Trophoblast cell (in vitro differentiated cells and primary cell): ENCODE measurements around the gene KCP.

Experiments
- DNase-seq, 2 donors: peaks; one replicate each; pipeline ENCODE4 v3.0.0-alpha.2; 2016
- H2AFZ ChIP-seq: 2 replicates; pipeline ENCODE4 v1.6.1; 2013; ENCODE audit warnings: low read length, moderate library complexity, mild to moderate bottlenecking; ENCODE audit not compliant: insufficient read depth, poor library complexity
- H2AK5ac ChIP-seq: 2 replicates; pipeline ENCODE4 v1.6.1; 2013; ENCODE audit warnings: mild to moderate bottlenecking, low read length
- H2BK120ac ChIP-seq: 2 replicates; pipeline ENCODE4 v1.6.1; 2013; ENCODE audit warnings: low read length, mild to moderate bottlenecking, moderate library complexity; ENCODE audit not compliant: insufficient read depth, poor library complexity
- H2BK12ac ChIP-seq: 2 replicates; pipeline ENCODE4 v1.6.1; 2013; ENCODE audit warnings: mild to moderate bottlenecking, low read length, moderate library complexity
- H2BK5ac ChIP-seq: 2 replicates; pipeline ENCODE4 v1.6.1; 2013; ENCODE audit warnings: low read length, low read depth, moderate library complexity, mild to moderate bottlenecking; ENCODE audit not compliant: poor library complexity
- H3K14ac ChIP-seq: 2 replicates; pipeline ENCODE4 v1.6.1; 2013; ENCODE audit warnings: mild to moderate bottlenecking, low read length
- H3K18ac ChIP-seq: 2 replicates; pipeline ENCODE4 v1.6.1; 2013; ENCODE audit warnings: mild to moderate bottlenecking, low read length
- H3K23ac ChIP-seq: 2 replicates; pipeline ENCODE4 v1.6.1; 2013; ENCODE audit warnings: low read length
- H3K27ac ChIP-seq: 2 replicates; pipeline ENCODE4 v1.5.1; 2013; ENCODE audit warnings: low read depth, mild to moderate bottlenecking, inconsistent platforms, low read length, moderate library complexity
- H3K27me3 ChIP-seq: 2 replicates; pipeline ENCODE4 v1.6.1; 2013; ENCODE audit warnings: inconsistent platforms, mild to moderate bottlenecking, low read length, moderate library complexity; ENCODE audit not compliant: insufficient read depth
- H3K36me3 ChIP-seq, 2 experiments: 1 replicate in 1 of 2; 2 replicates in 1 of 2; pipeline ENCODE4 v1.6.1; 2013; ENCODE audit warnings: low read length in 2 of 2, mild to moderate bottlenecking in 2 of 2, moderate library complexity in 1 of 2; ENCODE audit not compliant: insufficient read depth in 2 of 2, control insufficient read depth in 1 of 2
- H3K4ac ChIP-seq: 2 replicates; pipeline ENCODE4 v1.6.1; 2013; ENCODE audit warnings: low read depth, mild to moderate bottlenecking, low read length, moderate library complexity
- H3K4me1 ChIP-seq, 2 experiments: 1 replicate in 1 of 2; 2 replicates in 1 of 2; pipeline ENCODE4 v1.6.1; 2013; ENCODE audit warnings: low read length in 2 of 2, mild to moderate bottlenecking in 2 of 2, moderate library complexity in 1 of 2; ENCODE audit not compliant: insufficient read depth in 2 of 2, control insufficient read depth in 1 of 2
- H3K4me2 ChIP-seq: 2 replicates; pipeline ENCODE4 v1.6.1; 2013; ENCODE audit warnings: inconsistent platforms, mild to moderate bottlenecking, low read length, moderate library complexity
- H3K4me3 ChIP-seq: 2 replicates; pipeline ENCODE4 v1.5.1; 2013; ENCODE audit warnings: mild to moderate bottlenecking, low read depth, low read length, inconsistent platforms
- H3K79me1 ChIP-seq: one replicate; pipeline ENCODE4 v1.6.1; 2013; ENCODE audit warnings: low read length
- H3K79me2 ChIP-seq: 2 replicates; pipeline ENCODE4 v1.6.1; 2013; ENCODE audit warnings: low read length, mild to moderate bottlenecking; ENCODE audit not compliant: control insufficient read depth, insufficient read depth, poor library complexity
- H3K9ac ChIP-seq: 2 replicates; pipeline ENCODE4 v1.6.1; 2013; ENCODE audit warnings: mild to moderate bottlenecking, low read length
- H3K9me3 ChIP-seq: 2 replicates; pipeline ENCODE4 v1.6.1; 2013; ENCODE audit warnings: low read depth, mild to moderate bottlenecking, control low read depth, inconsistent platforms, low read length; ENCODE audit not compliant: insufficient read depth
- H4K12ac ChIP-seq: 2 replicates; pipeline ENCODE4 v1.6.1; 2013; ENCODE audit warnings: low read depth, mild to moderate bottlenecking, low read length, moderate library complexity
- H4K8ac ChIP-seq: 2 replicates; pipeline ENCODE4 v1.6.1; 2013; ENCODE audit warnings: low read depth, mild to moderate bottlenecking, low read length, moderate library complexity
- H4K91ac ChIP-seq: one replicate; pipeline ENCODE4 v1.6.1; 2013; ENCODE audit warnings: low read depth, mild to moderate bottlenecking, low read length, moderate library complexity
- WGBS: extraction: QIAGEN DNeasy Blood & Tissue Kit; methylation state at CpG from one replicate; pipeline ENCODE4 v1.1.7; 2013; ENCODE audit warnings: missing lambda C conversion rate; ENCODE audit not compliant: insufficient read length, insufficient coverage; ENCODE audit errors: extremely low coverage; 5-methylcytosine and 5-hydroxymethylcytosine counted together

The KCP gene

DNA sequence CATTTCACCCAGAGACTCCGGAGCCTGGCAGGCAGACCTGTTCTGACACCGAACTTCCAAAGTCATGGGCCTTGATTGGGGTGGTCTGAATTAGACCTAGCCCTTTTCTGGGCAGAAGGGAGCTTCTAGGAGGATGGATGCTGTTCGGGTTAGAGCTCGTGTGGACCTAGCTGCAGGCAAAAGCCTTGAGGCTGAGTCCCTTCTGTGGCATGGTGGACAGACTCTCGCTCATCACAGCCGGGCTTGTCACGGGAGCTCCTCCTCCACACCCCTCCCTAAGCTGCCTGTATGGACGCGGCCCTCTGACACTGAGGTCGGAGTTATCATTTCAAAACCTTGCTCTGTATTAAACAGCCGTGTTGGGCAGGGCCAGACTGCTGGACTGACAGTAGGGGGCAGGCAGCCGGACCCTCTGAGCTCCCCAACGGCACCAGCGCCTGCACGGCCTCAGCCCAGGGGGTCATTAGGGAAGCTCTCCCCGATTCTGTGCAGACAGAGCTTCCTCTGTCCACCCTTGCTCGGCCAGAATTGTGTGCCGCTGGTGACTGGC lies 29.4 kb upstream of the KCP start:
- Histone ChIP-seq H3K23ac (no peak overlapping the region), H2AFZ (no peak overlapping the region), H3K9ac (no peak overlapping the region), H3K4ac (no peak overlapping the region), H4K8ac (no peak overlapping the region), H3K18ac (no peak overlapping the region), H3K4me2 (no peak overlapping the region), H2BK5ac (no peak overlapping the region), H4K91ac (no peak overlapping the region), H3K27ac (no peak overlapping the region), H2BK12ac (no peak overlapping the region), H3K9me3 (peaks cover 5% of the 10 kb centered on the region), H4K12ac (no peak overlapping the region), H3K14ac (no peak overlapping the region), H3K79me2 (no peaks in the 10 kb centered on the region), H3K27me3 (peaks cover 36% of the 10 kb centered on the region), H3K4me1 (peaks cover 0 to 3% of the 10 kb centered on the region in 2 experiments), H3K36me3 (no peaks in the 10 kb centered on the region), H2BK120ac (no peak overlapping the region), H2AK5ac (no peak overlapping the region), H3K4me3 (no peak overlapping the region), H3K79me1 (no peaks in the 10 kb centered on the region)
- no CpG with 5 or more reads among the region's 18 CpGs for WGBS
- no peak for DNase-seq

DNA sequence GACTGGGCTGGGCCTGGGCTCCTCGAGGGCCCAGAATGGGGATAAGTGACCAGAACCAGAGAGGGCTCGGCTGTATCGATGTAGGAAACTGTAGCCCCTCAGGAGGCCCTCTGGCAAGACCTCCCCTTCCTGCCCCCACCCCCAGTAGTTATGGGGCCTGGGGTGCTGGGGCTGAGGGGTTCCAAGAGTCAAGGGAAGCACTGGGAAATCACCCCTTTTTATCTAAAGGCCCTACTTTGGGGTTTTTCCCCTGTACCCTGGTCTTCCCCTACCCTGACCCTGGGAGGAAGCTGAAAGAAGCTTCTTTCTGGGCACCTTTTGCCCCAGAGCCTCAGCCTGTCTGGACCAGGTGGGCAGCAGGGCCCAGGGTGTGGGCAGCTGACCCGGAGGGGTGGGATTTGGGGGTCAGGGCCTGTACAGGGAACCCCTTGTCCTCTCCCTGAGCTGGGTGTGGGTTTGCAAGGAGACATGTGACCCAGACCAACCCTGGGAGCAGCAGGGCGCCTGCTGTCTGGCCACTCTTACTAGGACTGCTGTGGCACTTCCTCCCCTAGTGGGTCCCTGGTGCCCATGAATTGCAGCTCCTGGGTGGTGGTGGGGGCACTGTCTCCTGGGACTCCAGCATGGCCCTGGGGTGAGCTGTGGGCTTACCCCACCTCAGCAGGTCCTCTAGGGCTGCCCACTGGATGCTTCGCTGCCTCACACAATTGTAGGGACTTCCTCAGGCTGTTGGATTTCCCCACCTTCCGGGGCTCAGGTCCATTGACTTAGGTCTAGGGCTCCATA lies 28.8 kb upstream of the KCP start:
- no peak overlapping the region for H3K27ac ChIP-seq
- no CpG with 5 or more reads among the region's 7 CpGs for WGBS
- H3K9ac ChIP-seq: no peak overlapping the region
- no peak for DNase-seq
- no peak overlapping the region for H3K18ac ChIP-seq
- peaks cover 36% of the 10 kb centered on the region for H3K27me3 ChIP-seq
- no peak overlapping the region for H2AK5ac ChIP-seq
- peaks cover 0 to 3% of the 10 kb centered on the region in 2 experiments for H3K4me1 ChIP-seq
- H2BK12ac ChIP-seq: no peak overlapping the region
- H2AFZ ChIP-seq: no peak overlapping the region
- no peak overlapping the region for H2BK120ac ChIP-seq
- H3K4me3 ChIP-seq: no peak overlapping the region
- H3K23ac ChIP-seq: no peak overlapping the region
- no peaks in the 10 kb centered on the region for H3K79me2 ChIP-seq
- no peak overlapping the region for H4K12ac ChIP-seq
- no peaks in the 10 kb centered on the region for H3K79me1 ChIP-seq
- no peak overlapping the region for H3K4me2 ChIP-seq
- H4K91ac ChIP-seq: no peak overlapping the region
- H2BK5ac ChIP-seq: no peak overlapping the region
- H3K36me3 ChIP-seq: no peaks in the 10 kb centered on the region
- H3K9me3 ChIP-seq: peaks cover 5% of the 10 kb centered on the region
- no peak overlapping the region for H4K8ac ChIP-seq
- no peak overlapping the region for H3K14ac ChIP-seq
- H3K4ac ChIP-seq: no peak overlapping the region

DNA sequence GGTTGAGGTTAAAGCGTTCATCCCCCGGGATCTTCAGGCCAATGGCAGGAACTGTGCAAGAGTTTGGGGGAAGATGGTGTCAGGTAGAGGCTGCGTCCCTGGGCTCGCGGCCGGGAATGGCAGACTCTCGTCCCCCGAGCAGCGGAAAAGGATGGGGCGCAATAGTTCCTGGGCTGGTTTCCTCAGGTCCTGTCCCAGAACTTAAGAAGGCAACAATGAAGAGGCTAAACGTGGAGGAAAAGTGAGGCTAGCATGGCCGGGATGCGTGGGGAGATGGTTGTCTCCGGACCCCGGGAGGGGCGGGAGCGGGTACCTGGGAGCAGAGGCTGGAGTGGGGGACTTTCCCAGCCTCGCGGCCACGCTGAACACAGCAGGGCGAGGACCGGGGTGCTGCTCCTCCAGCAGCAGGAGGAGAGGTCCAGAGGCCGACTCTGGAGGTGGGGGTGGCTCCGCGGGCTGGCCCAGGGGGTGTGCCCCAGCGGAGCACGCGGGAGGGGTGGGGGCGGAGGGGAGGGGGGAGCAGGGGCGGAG lies 28.1 kb upstream of the KCP start:
- no peak overlapping the region for H2BK12ac ChIP-seq
- H3K79me1 ChIP-seq: no peaks in the 10 kb centered on the region
- H2AK5ac ChIP-seq: no peak overlapping the region
- no peak overlapping the region for H3K18ac ChIP-seq
- no peak overlapping the region for H2BK120ac ChIP-seq
- peaks cover 0 to 3% of the 10 kb centered on the region in 2 experiments for H3K4me1 ChIP-seq
- H3K4me3 ChIP-seq: no peak overlapping the region
- H3K9me3 ChIP-seq: peaks cover 5% of the 10 kb centered on the region
- H4K91ac ChIP-seq: no peak overlapping the region
- H3K79me2 ChIP-seq: no peaks in the 10 kb centered on the region
- H3K27ac ChIP-seq: no peak overlapping the region
- peak overlapping the region; percentile 73 for H3K4me2 ChIP-seq
- H3K14ac ChIP-seq: no peak overlapping the region
- WGBS: no CpG with 5 or more reads among the region's 30 CpGs
- peaks cover 36% of the 10 kb centered on the region for H3K27me3 ChIP-seq
- H4K12ac ChIP-seq: no peak overlapping the region
- no peak overlapping the region for H3K9ac ChIP-seq
- no peak overlapping the region for H3K23ac ChIP-seq
- H2AFZ ChIP-seq: peak overlapping the region; percentile 23
- H3K36me3 ChIP-seq: no peaks in the 10 kb centered on the region
- H3K4ac ChIP-seq: no peak overlapping the region
- no peak overlapping the region for H4K8ac ChIP-seq
- DNase-seq: no peak
- no peak overlapping the region for H2BK5ac ChIP-seq

DNA sequence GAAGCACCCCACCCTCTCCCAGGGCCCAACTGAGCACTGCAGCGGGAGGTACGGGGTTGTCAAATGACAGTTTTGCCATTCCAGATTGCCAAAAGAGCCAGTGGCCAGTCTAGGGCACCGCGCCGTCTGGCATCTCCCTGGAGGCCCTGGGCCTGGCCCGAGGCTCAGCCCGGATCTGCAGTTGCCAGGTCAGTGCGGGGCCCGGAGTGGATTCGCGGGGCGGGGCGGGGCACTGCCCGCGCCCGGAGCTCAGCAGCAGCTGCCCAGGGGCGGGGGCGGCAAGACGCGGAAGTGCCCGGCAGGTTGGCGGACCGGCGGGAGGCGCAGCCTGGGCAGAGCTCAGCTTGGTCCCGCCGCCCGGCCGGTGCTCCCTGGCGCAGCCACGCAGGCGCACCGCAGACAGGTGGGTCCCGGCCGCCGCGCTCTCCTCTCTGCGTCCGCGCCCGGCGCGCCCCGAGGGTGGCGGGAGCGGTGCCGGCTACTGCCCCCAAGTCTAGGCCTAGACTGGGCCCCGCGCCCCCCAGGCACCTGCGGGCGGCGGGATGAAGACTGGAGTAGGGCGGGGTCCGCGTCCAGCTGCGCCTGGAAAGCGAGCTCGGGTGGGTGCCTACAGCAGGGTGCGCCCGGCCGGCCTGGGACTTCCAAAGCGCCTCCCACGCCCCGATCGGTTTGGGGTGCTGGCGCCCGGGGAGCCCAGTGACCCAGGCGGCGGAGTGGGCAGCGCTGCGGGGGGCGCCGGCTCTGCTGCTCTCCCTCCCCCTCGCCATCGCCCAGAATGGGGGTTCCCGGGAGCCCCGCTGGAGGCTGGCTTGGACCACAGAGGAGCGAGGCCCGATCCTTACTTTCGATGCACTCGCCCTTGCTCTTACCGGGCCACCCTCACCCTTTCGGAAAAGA lies 27.4 kb upstream of the KCP start, which contains the start of gene IRF5:
IRF5 (plus strand) TSS at position 281 of the 897 bp plus-strand sequence. CDS start 4,155 bp downstream, outside the sequence.
- H3K4me2 ChIP-seq: peak within 1 kb of the TSS; percentile 73
- no peak within 1 kb of the TSS for H2BK12ac ChIP-seq
- no peak within 1 kb of the TSS for H4K8ac ChIP-seq
- H3K14ac ChIP-seq: no peak within 1 kb of the TSS
- peaks cover 36% of the 10 kb centered on the region for H3K27me3 ChIP-seq
- no peak within 1 kb of the TSS for H4K12ac ChIP-seq
- no peak within 1 kb of the TSS for H3K9ac ChIP-seq
- no CpG with 5 or more reads among the region's 83 CpGs for WGBS
- H3K4me1 ChIP-seq: peaks cover 0 to 3% of the 10 kb centered on the region in 2 experiments
- no peaks in the 10 kb centered on the region for H3K79me1 ChIP-seq
- no peak within 1 kb of the TSS for H3K27ac ChIP-seq
- H3K9me3 ChIP-seq: peaks cover 5% of the 10 kb centered on the region
- H2BK120ac ChIP-seq: no peak within 1 kb of the TSS
- H3K79me2 ChIP-seq: no peaks in the 10 kb centered on the region
- H3K18ac ChIP-seq: no peak within 1 kb of the TSS
- no peak within 1 kb of the TSS for H2AK5ac ChIP-seq
- H2AFZ ChIP-seq: peak within 1 kb of the TSS; percentile 23
- no peaks in the 10 kb centered on the region for H3K36me3 ChIP-seq
- H4K91ac ChIP-seq: no peak within 1 kb of the TSS
- DNase-seq: peak; percentile 77 to 80
- H3K4me3 ChIP-seq: peak within 1 kb of the TSS; percentile 49
- H3K4ac ChIP-seq: no peak within 1 kb of the TSS
- H2BK5ac ChIP-seq: no peak within 1 kb of the TSS
- H3K23ac ChIP-seq: no peak within 1 kb of the TSS
